ENCODE results near the gene TRIO.

The TRIO gene

DNA sequence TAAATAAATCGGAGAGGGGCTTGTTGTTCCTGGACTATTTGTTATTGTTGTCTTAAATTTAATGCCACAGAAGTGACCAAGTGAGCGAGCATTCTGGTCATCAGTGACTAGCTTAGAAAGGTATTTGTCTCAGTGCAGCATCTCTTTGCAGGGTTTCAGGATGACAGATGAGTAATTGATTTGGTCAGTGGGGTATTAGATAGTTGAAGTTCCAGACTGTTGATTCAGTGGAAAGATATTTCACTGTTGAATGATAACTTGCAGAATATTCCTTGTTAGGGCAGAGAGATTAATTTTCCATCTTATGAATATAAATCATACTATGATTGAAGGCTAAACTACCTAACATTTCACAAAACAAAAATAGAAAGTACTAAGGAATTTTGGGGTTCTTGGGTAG lies 122.4 kb downstream of the TRIO start:
- no peak for DNase-seq (ENCODE audit: low read depth in 2 of 2)

DNA sequence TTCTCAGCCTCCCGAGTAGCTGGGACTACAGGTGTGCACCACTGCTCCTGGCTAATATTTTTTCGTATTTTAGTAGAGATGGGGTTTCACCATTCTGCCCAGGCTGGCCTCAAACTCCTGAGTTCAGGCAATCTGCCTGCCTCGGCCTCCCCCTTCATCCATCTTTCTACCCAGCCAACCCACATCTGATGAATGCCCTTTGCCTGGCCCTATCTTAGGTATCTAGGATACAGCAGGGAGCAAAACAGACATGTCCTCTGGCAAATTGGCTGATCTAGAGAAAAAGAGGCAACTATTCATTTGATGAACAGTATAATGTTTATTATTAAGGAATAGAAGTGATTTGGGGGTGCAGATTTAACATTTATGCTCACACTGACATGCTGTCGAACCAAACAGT lies 123.0 kb downstream of the TRIO start:
- DNase-seq (ENCODE audit: low read depth in 2 of 2): no peak

DNA sequence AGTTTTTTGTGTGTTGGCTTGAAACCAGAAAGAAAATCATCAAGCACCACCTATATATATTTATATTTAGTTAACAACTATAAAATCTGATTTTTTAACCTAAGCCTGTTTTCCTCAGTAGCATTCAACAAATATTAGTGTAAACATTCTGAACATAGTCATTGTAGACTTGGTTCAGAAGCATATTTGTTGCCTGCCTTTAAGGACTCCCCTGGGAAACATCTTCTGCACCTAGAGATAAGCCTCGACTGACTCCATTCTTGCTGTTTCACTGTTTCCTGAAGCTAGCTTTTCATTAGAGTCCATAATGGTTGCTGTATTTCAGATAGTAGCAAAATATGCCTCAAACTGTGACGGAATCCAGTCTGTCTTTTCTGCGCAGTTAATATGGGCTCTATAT lies 123.5 kb downstream of the TRIO start:
- no peak for DNase-seq (ENCODE audit: low read depth in 2 of 2)

DNA sequence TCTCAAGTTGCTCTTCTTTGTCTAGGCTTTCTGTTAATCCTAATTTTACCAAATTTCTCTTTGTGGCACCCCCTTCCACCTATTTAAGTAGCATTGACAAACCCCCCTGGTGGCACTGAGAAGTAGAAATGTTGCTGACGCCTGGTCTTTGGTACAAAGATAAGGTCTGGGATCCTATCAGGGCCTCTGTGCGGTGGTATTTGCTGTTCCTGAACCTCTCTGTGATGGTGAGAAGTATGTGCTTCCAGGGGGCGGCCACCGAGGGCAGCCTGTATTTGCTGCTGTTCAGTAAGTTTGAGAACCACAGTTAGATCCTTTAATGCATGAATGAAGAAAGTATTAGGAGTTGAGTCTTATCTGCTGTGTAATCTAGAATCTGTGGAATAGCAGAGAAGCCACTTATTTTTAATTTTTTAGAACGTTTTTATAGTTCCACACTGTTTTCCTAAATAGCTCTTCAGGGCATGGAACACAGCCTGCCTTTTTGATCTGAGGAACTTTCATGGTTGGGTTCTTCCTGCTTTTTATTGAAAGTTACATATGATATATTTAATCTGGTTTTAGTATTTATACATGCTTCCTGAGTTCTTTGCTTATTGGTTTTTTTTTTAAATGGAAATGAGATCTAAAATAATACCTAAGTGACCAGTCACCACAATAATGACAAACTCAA lies 124.2 kb downstream of the TRIO start:
- no peak for DNase-seq (ENCODE audit: low read depth in 2 of 2)

DNA sequence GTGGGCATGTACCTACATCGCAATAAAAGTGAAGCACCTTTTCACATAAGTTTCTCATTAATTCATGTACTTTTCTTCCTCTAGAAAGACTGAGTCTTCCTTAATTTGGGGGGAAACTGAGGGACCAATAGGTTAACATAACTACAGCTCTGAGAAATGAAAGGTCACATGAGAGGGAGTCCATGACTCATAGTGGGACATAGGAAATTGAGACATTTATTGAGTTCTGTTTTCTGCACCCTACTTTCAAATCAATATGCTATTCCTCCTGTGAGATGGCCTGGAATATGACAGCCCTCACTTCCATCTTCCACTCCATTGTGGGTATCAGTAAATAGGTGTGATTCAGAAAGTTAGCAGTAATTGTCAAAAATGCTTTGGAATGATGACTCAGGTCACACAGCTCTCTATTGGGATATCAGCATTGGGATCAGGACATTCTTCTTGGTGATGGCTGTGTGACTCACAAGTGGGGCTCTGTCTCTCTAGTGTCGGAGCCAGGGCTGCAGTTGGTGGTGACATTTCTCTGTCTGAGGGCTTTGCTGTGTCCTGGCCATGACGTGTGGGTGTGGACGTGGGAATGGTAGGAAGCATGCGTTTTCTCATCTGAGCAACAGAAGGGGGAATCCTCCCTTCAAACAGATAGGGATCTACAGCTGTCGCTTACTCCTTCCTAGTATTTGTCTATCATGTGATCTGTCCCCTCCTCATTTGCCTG lies 125.0 kb downstream of the TRIO start:
- DNase-seq (ENCODE audit: low read depth in 2 of 2): no peak

DNA sequence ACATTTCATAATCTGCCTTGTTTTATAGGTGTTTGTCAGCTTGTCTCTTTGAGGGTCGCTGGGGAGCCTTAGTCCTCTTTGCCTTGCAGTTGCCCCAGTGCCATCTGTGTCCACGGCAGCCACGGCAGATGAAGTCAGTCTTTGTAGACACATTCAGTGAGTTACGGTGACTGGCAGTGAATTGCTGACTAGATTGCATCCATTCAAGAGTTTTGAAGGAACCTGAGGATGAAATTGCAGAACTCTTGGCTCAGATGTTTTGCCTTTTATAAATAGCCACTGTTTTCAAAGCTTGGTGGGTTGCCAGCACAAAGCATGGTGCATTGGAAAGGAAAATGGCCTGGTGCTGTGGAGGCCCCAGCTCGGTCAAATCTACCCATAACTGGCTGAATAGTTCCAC lies 125.6 kb downstream of the TRIO start:
- DNase-seq (ENCODE audit: low read depth in 2 of 2): no peak

DNA sequence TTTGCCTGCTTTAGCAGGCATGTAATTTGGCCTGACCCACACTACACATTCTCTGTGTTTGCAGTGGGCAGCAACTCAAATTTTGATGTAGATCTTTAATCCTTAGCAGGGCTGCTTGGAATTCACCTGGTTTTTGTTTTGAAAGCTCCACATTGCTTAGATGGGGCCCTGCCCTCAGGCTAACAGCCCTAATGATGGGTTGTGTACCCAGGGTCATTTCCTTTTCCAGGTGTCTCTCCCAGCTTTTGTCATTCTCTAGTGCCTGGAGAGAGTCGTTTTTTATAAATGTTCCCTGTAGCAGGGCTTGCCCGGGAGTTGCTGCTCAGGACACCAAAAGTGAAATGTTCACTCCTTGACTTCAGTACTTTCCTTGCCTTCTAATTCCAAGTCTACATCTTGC lies 126.3 kb downstream of the TRIO start:
- DNase-seq (ENCODE audit: low read depth in 2 of 2): no peak

DNA sequence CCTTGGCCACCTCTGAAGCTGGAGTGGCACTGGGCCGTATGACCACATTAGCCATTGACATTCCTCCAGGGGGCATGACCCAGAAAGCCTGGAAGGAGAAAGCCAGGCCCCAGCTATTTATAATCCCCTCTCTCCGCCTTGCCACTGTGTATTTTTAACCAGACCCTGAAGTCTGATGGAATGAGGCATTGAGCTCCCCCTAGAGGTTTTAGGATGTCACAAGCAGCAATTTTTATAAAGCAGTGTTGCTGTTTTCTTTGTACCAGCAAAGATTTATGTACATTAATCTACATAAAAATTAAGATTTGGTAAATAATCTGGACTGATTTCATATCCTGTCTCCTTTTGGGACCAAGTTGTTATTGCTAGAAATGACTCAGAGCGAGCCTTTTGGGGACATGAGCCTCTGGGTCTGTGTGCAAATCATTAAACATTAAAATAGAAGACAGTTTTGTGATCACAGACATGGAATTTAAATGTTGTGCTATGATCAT lies 127.1 kb downstream of the TRIO start:
- DNase-seq (ENCODE audit: low read depth in 2 of 2): no peak

DNA sequence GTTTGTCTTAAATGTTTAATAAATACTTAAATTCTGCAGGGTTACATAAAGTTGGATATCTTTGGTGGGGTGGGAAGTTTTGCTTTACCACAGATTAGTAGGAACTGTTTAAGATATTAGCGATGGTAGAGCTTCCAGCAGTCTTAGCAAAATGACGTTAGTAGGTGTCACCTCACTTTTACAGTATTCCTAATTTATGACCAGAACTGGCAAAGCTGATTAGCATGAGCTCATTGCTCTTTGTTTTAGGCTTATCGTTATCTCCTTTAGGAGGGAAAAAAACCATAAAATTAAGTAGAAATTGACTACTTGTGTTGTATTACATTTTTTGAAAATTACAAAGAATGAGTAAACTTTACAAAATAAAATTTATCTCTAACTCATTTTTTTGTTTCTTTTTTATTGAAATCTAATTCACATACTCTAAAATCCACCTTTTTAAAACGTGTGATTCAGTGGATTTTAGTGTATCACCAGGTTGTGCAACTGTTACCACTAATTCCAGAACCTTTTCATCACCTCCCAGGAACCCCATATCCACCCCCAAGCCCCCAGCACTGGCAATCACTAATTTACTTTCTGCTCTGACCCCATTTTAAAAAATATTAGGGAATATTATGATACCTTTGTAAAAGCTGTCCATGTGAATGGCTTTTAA lies 129.5 kb downstream of the TRIO start:
- no peak for DNase-seq (ENCODE audit: low read depth in 2 of 2)

DNA sequence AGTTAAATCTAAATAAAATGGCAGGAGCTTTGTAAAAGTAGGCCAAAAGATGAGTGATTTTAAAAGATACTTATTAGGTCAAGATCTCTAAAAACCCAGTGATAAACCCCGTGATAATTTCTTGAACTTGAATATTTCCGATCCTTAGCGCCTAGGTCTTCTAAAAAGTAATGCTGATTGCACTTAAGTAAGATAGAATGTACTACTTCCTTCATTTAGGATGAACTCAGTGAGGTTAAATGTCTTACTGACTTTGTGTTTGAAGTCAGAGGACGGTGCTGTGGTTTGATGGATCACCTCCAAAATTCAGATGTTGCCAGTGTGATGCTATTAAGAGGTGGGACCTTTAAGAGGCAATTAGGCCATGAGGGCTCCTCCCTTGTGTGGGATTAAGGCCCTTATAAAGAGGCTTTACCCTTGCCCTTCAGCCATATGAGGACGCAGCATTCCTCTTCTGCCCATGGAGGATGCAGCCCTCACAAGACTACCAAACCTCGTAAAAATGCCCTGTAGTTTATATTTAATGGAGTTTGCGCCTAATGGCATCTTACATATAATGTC lies 130.1 kb downstream of the TRIO start:
- no peak for DNase-seq (ENCODE audit: low read depth in 2 of 2)

DNA sequence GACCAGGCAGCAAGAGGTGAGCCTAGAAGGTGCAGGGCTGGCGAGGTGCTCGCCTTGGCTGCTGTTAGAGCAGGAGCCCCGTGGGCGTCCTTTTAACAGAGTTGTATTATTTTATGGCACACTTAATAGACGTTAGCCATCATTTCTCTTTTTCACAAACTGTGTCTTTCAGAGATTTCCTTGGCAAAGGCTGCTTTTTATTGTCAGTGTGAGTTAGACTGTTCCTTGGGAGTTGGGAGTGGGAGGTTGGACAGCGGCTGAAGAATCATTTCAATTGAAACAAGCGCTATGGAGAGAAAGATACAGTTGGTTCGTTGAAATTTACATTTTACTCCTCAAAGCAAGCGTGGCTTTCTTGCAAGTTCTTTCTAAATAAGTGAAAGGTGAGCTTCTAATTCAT lies 133.2 kb downstream of the TRIO start:
- no peak for DNase-seq (ENCODE audit: low read depth in 2 of 2)

DNA sequence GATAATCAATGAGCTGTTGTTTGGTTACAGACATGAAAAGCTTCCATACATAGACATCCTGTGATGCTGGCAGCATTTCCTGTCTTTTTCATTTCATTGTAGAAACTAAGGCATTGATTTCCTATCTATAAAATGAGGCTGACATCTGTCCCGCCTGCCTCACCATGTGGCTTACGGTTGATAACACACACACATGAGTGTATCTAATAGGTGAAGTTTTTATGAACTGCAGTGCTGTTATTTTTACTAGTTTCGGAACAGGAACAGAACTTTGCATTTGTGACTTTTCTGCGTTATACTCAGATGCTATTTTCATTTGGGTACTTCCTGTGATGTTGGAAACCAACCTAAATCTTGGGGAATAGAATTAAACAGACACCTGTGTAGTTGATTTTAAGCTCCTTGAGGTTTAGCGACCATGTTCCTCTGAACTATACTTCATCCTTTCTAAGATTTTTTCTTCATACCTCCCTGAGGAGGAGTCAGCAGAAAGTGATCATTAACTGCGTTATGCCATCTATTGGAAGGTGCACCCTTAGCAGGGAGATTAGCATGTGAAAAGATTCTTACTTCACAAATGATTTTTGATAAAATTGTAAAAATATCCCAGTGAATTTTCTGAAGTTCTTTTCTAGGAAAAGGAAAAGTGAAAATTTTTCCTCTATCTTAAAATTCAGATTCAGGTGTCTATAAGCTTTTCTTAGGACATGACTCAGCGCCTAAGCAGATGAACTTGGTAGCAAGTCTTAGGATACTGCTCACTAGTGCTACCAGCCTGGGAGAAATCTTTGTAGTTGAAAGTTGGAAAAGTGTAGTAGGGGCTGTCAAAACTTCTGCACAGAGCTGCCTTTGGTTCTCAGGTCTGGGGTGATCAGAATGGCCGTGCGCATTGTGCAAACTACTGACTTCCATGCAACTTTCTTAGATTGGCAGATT lies 134.5 kb downstream of the TRIO start:
- no peak for DNase-seq (ENCODE audit: low read depth in 2 of 2)

DNA sequence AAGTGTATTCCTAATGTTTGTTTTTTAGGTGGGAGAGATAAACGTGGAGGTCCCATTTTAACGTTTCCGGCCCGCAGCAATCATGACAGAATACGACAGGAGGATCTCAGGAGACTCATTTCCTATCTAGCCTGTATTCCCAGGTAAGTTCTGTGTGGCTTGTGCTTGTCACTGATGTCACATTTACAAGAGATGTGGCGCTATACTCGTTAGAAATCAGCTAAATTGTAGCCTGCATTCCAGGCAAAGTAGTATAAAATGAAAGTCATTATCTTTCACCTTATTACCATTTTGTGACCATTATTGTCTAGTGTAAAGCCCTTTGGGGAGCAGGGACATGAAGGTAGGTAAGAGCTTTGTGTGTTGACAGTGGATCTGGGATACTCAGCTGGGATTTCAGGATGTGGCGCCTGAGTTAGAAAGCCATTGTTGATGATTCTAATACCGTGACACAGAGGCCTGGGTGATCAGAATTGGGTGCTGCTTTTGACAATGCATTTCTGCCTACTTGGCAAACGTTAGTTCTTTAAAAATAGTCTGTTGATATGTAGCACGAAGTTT lies 137.2 kb downstream of the TRIO start:
- DNase-seq (ENCODE audit: low read depth in 2 of 2): no peak

DNA sequence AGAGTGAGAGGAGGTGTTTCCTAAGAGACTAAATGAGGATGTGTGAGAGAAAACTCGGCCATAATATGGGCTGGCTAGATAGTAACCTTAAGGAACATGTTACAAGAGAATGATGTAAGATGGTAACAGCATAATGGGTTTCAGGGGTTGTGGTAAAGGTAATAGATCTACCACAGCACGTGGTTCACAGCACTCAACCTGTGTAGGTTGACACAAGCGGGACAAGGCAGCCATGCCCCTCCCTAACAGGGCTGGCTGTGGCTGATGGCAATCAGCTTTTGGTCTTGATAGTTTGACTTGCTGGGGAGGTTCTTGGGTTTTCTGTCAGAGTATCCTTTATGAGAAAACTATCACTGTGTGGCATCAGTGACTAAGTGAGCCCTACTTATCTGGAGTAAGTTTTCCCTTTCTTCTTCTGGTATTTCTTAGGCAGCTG lies 138.6 kb downstream of the TRIO start:
- DNase-seq (ENCODE audit: low read depth in 2 of 2): no peak

DNA sequence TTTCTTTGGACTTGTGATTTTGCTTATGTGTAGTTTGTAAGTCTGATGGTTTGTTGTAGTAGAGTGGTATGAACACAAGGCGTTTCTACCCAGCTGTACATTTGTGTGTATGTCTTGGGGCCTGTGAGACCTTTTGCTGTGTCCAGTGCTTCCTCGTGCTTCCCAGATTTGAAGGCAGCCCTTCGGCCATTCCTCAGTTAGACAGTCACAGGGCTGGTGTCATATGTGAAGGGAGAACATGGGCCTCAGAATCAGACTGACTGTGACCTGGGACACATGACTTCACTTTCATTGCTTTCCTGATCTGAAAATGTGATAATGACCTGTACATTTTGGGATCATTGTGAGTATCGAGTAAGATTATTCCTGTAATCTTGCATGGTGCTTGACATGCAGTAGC lies 140.0 kb downstream of the TRIO start:
- no peak for DNase-seq (ENCODE audit: low read depth in 2 of 2)

DNA sequence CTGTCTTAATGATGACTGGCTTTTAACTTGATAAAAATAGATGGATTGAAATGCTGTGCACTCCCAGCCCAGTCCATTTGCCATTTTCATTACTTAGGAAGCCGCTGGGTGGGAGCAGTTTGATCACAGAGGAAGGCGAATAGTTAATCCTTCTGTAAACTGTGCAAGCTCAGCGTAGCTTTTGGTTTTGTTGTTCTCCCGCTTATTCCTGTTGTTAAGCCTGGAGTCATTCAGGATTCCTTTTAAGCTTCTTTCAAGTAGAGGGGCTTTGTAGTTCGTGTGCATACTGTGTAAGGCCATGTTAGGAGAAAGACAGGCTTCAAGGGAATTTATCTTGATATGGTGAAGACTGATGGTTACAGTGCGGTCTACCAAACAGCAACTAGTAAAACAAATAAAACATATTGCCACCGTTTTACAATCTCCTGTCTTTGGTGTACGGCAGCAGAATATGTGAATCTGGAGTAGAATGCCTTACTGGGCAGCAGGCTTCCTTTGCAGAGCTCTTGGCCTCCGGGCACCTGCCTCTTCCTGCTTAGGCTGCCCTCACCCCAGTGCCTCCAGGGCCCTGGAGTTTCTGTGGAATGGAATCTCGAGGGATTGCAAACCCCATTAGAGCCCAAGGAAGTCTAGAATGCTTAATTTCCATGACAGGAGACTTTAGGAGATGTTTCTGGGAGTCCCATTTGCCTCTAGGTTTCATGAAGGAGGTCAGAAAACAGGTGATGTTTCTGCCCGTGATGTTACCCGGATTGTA lies 141.4 kb downstream of the TRIO start:
- no peak for DNase-seq (ENCODE audit: low read depth in 2 of 2)

DNA sequence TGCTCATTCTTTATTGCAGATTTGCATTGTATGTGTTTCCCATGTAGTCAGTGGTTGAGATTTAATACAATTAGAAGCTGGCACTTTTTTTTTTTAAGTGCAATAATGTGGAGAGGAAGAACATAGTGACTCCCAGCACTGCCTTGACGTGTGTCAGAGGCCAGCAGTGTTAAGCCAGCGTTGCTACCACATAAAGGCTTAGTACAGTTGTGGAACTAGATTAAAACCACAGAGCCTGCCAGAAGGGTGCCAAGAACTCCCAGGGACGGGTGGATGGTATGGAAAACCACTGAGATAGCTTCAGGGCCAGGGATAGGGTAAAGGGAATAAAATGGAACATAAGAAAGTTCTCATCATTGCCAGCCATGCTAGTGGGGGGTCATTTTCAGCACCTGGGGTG lies 142.9 kb downstream of the TRIO start:
- DNase-seq (ENCODE audit: low read depth in 2 of 2): no peak

DNA sequence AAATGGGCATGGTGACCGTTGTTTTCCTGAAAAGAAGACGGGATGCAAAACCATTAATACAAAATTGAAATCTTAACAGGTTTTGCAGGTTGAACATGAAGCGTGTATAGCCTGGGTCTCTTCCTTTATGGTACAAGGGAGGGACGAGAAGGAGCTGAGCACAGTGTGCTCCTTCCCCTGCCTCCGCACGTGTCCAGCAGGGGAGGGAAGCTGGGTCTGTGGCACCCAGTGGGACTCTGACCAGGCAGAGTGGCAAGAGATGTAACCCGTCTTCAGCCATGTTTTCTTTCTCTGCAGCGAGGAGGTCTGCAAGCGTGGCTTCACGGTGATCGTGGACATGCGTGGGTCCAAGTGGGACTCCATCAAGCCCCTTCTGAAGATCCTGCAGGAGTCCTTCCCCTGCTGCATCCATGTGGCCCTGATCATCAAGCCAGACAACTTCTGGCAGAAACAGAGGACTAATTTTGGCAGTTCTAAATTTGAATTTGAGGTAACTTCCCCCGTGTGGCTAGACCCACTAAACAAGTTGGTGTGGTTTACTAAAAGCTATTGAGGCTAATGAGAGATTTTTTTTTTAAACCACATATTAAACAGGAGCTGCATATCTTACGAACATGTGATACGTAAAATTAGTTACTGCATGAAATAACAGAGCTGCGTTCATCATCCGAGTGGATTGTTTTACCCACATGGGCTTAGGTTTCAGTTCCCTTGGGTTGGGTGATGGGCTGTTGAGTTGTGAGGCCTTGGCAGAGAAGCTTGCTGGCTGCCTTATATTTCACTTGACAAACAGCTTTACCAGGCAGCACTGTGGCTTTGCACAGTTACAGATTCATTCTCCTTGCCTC lies 143.7 kb downstream of the TRIO start:
- DNase-seq (ENCODE audit: low read depth in 2 of 2): no peak

Data from stimulated activated CD4-positive, alpha-beta T cell treated with anti-CD3 and anti-CD28 coated beads, Interleukin-1b, Interleukin-23, amount 100 ng/mL, for 4 hours (primary cell).